Body of pancreas (tissue), 4 donors: Measurements from ENCODE around the gene ING1.

Experiments used
- POLR2A ChIP-seq, 3 donors: fragments of 450-650 bp; IDR thresholded peaks; one replicate each; pipeline ENCODE4 v1.6.1; 2016; ENCODE audit warnings: antibody characterized with exemption in 3 of 3, mild to moderate bottlenecking in 2 of 3
- TF ChIP-seq, protein P1 (sequence below), 7 experiments: fragments of 450-650 bp in 4 of 7; fragments of 200-600 bp in 3 of 7; sonication (generic) in 3 of 7; IDR thresholded peaks; one replicate each; pipeline ENCODE4 v1.5.1; 2016 to 2019; ENCODE audit warnings: antibody characterized with exemption in 7 of 7

DNA sequence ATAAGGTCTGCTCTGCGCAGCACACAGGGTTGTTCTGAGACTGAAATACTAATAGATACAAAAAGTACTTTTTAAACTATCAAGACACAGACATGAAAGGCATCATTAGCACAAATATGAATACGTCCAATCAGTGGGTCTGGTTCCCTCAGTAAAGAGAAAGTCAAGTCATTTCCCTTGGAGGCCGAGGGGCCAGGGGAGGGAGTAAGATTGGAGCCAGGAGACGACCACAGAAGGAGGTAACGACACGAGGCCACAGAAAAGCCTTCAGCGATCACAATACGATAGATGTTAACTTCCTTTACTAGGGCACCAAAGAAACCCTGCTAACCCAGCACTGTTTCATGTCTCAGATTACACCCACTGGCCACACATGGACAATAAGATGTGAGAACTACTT is 12.9 kb upstream of the ING1 start:
- TF ChIP-seq, protein P1, sequence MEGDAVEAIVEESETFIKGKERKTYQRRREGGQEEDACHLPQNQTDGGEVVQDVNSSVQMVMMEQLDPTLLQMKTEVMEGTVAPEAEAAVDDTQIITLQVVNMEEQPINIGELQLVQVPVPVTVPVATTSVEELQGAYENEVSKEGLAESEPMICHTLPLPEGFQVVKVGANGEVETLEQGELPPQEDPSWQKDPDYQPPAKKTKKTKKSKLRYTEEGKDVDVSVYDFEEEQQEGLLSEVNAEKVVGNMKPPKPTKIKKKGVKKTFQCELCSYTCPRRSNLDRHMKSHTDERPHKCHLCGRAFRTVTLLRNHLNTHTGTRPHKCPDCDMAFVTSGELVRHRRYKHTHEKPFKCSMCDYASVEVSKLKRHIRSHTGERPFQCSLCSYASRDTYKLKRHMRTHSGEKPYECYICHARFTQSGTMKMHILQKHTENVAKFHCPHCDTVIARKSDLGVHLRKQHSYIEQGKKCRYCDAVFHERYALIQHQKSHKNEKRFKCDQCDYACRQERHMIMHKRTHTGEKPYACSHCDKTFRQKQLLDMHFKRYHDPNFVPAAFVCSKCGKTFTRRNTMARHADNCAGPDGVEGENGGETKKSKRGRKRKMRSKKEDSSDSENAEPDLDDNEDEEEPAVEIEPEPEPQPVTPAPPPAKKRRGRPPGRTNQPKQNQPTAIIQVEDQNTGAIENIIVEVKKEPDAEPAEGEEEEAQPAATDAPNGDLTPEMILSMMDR (IDR thresholded peaks at IDR 0.05): no peak
- no peak for TF ChIP-seq POLR2A (IDR thresholded peaks at IDR 0.05)
